Measurements from ENCODE around the gene RAVER1. TPM values are rescaled to one million over a fixed set of nuclear protein-coding genes. Genes with fewer than 3 reads are reported as not detected.
A peak's percentile ranks its signal among the peaks of the same experiment; 100 is the strongest.

The RAVER1 gene
- total and polyA plus RNA-seq, 9 of the 15 experiments (the other 6 are each of a cell fraction or from before 2014, with no cell fraction given), result 0.06 to 113 (median 7.0) TPM

GRCh38 chr19:10334588-10335351 is 1.4 kb upstream of the RAVER1 start (continued):
- no peak for TF ChIP-seq ETV6 (IDR thresholded peaks at IDR 0.05; ENCODE audit: borderline replicate concordance in 1 of 2, low read depth in 2 of 2, low read length in 1 of 2)
- peak; percentile 49; the same call in 1 of the 2 replicates for TF ChIP-seq ETV6 (CRISPR knock-in tag; IDR thresholded peaks at IDR 0.05; ENCODE audit: borderline replicate concordance)
- no peak for TF ChIP-seq TAL1 (IDR thresholded peaks at IDR 0.05)
- no peak for TF ChIP-seq THRAP3 (IDR thresholded peaks at IDR 0.05; ENCODE audit: borderline replicate concordance)
- no peak for TF ChIP-seq C11orf30 (IDR thresholded peaks at IDR 0.05; ENCODE audit: low read depth)
- peak; percentile 62 for TF ChIP-seq FIP1L1 (IDR thresholded peaks at IDR 0.05; ENCODE audit: low read depth, low read length, poor library complexity, severe bottlenecking)
- no peak for TF ChIP-seq RNF219 (CRISPR knock-in tag; IDR thresholded peaks at IDR 0.05)
- no peak for TF ChIP-seq ZNF217 (CRISPR knock-in tag; IDR thresholded peaks at IDR 0.05)
- no peak for TF ChIP-seq MLX (CRISPR knock-in tag; conservative IDR thresholded peaks at IDR 0.05)
- TF ChIP-seq ZNF707 (CRISPR knock-in tag; conservative IDR thresholded peaks at IDR 0.05), result no peak
- TF ChIP-seq GTF3C2 (IDR thresholded peaks at IDR 0.05; ENCODE audit: borderline replicate concordance, extremely low read depth, insufficient read length), result no peak
- TF ChIP-seq CHAMP1 (IDR thresholded peaks at IDR 0.05), result no peak
- no peak for TF ChIP-seq DNMT1 (IDR thresholded peaks at IDR 0.05)
- no peak for TF ChIP-seq ZNF395 (CRISPR knock-in tag; IDR thresholded peaks at IDR 0.05)
- no peak for TF ChIP-seq CGGBP1 (CRISPR knock-in tag; IDR thresholded peaks at IDR 0.05)
- TF ChIP-seq ZNF436 (CRISPR knock-in tag; IDR thresholded peaks at IDR 0.05), result no peak
- no peak for TF ChIP-seq TBL1XR1 (IDR thresholded peaks at IDR 0.05; ENCODE audit: low read length in 2 of 2)

All from K562 (cell line).